HG02938 (cell line): Measurements from ENCODE around the gene GADD45A.
"Not testable (repeated sequence)": the region's sequence is repeated elsewhere in the genome, so short reads cannot be mapped to it uniquely, and the experiment has no call there.

ENCODE experiments used
- ATAC-seq: cut with Tn5 transposase; IDR thresholded peaks from one replicate; pipeline ENCODE4 v1.9.1; 2021; ENCODE audit warnings: mild to moderate bottlenecking, moderate library complexity; ENCODE audit not compliant: unreplicated experiment

GADD45A gene

GRCh38 chr1:67685067-67685557 lies at the start of gene GADD45A:
Gene GADD45A, plus strand, starts transcription at chr1:67685201. Its CDS starts 294 bp downstream, at chr1:67685495.
- ATAC-seq = peak; percentile 81

GRCh38 chr1:67636146-67636545 lies 48.9 kb upstream of the GADD45A start:
- ATAC-seq = no peak

GRCh38 chr1:67639361-67639760 lies 45.6 kb upstream of the GADD45A start:
- no peak for ATAC-seq

- no peak for ATAC-seq
Observed at GRCh38 chr1:67642629-67643028, 42.4 kb upstream of the GADD45A start.

GRCh38 chr1:67644566-67644965 lies 40.4 kb upstream of the GADD45A start:
- ATAC-seq = no peak

- no peak for ATAC-seq
Observed at GRCh38 chr1:67645495-67646144, 39.4 kb upstream of the GADD45A start.

- ATAC-seq = no peak
Observed at GRCh38 chr1:67646145-67647035, 38.6 kb upstream of the GADD45A start.

GRCh38 chr1:67647036-67647798 lies 37.8 kb upstream of the GADD45A start:
- ATAC-seq = no peak

- ATAC-seq = no peak
Observed at GRCh38 chr1:67647814-67648358, 37.1 kb upstream of the GADD45A start.

- ATAC-seq = no peak
Observed at GRCh38 chr1:67648582-67649326, 36.2 kb upstream of the GADD45A start.

GRCh38 chr1:67650061-67650460 lies 34.9 kb upstream of the GADD45A start:
- no peak for ATAC-seq

GRCh38 chr1:67651031-67651430 lies 34.0 kb upstream of the GADD45A start:
- no peak for ATAC-seq

- ATAC-seq = no peak
Observed at GRCh38 chr1:67652800-67653199, 32.2 kb upstream of the GADD45A start.

- no peak for ATAC-seq
Observed at GRCh38 chr1:67653304-67653703, 31.7 kb upstream of the GADD45A start.

- ATAC-seq = no peak
Observed at GRCh38 chr1:67655581-67655980, 29.4 kb upstream of the GADD45A start.

- not testable (repeated sequence) for ATAC-seq
Observed at GRCh38 chr1:67657152-67657551, 27.8 kb upstream of the GADD45A start.

- no peak for ATAC-seq
Observed at GRCh38 chr1:67659229-67659628, 25.8 kb upstream of the GADD45A start.

- ATAC-seq = no peak
Observed at GRCh38 chr1:67662884-67663283, 22.1 kb upstream of the GADD45A start.

- ATAC-seq = no peak
Observed at GRCh38 chr1:67664048-67664447, 21.0 kb upstream of the GADD45A start.

- not testable (repeated sequence) for ATAC-seq
Observed at GRCh38 chr1:67665307-67665706, 19.7 kb upstream of the GADD45A start.
